Esophagus mucosa (tissue), 1 donor: ENCODE measurements around the gene RAB6B. TPM values are rescaled to one million over a fixed set of nuclear protein-coding genes. Genes with fewer than 3 reads are reported as not detected.
A peak's percentile ranks its signal among the peaks of the same experiment; 100 is the strongest.

Source experiments
- ATAC-seq: fragments of 200-7000 bp; cut with Tn5 transposase; one replicate; pipeline ENCODE4 v1.9.1; 2020
- total RNA-seq: library from RNA; stranded (reverse); gene quantifications from one replicate; pipeline ENCODE4 v1.2.4, GENCODE V29; 2023
- donor health status: DM: yes; HTN: yes; CAD: no.

The RAB6B gene
- total RNA-seq, 1 donor from 2014 or later: 3.3 TPM

- ATAC-seq: peak; percentile 14
These were observed 1.1 kb downstream of the RAB6B start for GRCh38 chr3:133894353-133895207.

GRCh38 chr3:133893683-133894352 is 1.9 kb downstream of the RAB6B start:
- ATAC-seq: no peak

DNA sequence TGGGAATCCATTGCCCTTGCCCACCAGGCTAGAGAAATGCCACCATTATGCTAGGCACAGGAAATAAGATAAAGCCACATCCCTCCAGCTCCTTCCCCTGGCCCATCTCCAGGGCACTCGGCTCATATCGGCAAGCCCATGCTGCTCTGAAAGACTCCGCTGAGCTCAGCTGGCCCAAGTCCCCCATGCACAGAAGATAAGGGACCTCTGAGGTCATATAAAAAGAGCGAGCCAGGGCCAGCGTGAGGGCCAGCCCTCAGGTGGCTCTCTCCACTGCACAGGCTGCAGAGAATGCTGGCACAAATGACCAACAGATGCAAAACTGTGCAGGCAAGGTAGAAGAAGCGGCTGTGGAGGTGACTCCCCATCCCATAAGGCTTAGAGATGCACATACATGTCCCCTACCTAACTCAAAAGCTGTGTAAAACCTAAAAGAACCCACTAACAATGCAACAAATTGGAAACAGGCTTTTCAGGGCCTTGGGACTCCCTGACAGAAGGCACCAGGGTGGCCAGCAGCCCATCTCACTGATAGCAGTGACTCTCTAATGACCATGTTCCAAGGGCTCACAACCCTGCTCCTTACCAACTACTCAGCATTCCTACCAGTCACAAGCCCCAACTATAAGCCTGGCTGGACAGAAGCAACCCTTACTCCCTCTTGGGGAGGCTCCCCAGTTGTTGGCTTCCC is 3.0 kb downstream of the RAB6B start:
- no peak for ATAC-seq

- ATAC-seq: no peak
These were observed 3.9 kb downstream of the RAB6B start for GRCh38 chr3:133891662-133892378.

DNA sequence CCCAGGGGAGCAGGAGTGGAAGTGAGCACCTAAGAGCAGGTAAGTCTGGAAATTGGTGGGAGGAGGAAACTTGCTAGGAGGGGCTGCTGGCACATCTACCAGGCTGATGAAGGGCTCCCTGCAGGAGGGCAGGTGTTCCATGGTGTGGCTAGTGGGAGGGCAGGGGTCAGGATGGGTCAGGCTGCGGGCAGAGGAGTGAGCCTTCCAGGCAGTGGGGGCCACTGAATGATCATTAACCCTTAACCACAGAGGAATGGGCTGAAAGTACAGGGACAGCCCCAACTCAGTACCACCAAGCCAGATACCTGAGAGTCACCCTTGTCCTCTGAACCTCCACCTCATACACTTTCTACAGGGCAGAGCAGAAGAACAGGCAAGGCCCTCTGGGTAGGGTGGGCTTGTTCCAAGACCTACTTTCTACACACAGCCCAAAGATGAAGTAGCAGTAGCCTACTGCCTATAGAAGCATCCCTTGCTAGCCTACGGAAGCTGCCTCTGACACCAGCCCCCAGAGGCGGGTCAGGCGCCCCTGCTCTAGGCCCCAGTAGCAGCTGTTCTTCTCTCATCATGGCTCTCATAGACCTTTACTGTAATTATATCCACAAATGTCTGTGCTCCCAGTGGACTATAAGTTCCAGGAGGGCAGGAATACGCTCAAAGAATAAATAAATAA is 4.6 kb downstream of the RAB6B start:
- ATAC-seq: no peak

DNA sequence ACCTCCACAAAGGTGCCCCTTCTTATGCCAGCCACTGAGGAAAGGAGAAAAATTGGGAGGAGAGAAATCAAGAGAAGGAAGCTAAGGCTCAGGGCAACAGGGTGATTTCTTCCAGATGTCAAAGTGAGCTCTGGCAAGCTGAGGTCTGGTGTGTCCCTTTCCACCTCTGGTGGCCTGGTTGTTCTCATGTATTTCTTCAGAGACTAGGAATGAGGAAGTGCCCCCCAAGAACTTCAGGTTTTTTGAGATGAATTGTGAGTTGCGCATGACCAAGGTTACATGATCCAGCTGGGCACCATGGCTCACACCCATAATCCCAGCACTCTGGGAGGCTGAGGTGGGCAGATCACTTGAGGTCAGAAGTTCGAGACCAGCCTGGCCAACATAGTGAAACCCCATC is 5.6 kb downstream of the RAB6B start:
- no peak for ATAC-seq

DNA sequence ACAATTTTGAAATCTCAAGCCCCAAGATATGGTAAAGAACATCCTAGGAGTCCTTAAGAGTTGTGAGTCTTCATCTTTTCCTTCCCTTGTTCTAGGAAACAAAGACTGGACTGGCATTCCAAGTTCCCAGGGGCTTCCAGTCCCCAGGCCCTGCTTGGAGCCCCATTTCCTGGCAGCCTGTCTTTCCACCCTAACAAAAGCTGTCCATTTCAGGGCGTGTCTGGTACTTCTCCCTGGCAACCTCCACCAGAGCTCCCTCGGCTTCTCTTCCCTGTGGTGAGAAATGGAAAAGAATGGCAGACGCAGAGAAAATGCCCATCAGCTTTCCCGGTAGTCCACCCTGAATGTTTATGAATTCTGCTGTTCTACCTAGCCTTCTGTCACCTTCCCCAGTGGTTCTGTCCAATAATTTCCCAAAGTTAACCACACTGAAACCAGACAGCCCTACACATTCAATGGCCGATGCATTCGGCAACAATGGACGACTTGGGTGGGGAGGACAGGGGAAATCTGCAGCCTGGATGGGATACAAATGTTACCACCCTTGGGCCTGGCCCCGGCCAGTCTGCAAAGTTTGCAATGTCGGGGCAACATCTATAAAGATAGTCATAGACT is 6.8 kb downstream of the RAB6B start:
- no peak for ATAC-seq

DNA sequence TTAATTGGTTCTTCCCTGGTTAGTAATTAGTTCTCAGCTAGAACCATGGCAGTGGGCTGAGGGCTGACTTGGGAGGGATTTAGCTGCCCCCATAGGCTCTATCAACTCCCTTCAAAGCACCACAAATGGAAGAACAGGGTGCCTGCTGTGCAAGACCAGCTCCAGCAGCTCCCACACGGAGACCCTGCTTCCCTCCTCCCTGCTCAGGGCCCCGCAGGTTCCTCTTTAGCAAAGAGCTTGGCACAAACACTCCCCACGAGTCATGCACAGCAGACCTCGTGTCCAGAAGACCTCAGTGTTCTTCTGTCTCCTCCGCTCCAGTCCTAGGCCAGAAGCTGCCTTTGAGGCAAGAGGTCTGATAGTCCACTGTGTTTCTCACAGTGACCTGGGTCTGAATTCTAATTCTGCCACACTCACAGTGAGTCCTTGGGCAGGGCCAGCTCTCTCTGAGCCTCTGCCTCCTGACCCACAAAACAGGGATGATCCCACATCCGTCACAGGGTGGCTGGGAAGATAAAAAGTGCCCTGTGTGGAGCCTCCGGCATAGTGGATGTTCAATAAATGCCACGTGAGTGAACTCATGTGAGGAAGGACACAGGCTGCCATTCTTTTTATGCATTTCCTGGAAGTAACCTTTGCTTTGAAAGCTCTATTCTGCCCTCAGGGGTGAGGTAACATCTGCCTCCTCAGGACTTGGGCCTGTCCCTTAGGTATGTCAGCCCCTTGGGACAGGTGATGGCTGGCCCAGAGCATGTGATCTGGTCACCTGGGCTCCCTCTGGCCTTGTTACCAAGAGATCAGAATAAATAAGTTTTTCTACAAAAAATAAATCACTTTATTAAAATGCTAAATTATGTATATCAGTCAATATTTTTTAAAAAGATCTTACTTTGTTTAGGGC is 7.6 kb downstream of the RAB6B start:
- no peak for ATAC-seq

- ATAC-seq: no peak
These were observed 8.4 kb downstream of the RAB6B start for GRCh38 chr3:133887074-133887802.

GRCh38 chr3:133886031-133886722 is 9.5 kb downstream of the RAB6B start:
- ATAC-seq: no peak

GRCh38 chr3:133884887-133885711 is 10.6 kb downstream of the RAB6B start:
- ATAC-seq: no peak

GRCh38 chr3:133884054-133884886 is 11.4 kb downstream of the RAB6B start:
- ATAC-seq: no peak

DNA sequence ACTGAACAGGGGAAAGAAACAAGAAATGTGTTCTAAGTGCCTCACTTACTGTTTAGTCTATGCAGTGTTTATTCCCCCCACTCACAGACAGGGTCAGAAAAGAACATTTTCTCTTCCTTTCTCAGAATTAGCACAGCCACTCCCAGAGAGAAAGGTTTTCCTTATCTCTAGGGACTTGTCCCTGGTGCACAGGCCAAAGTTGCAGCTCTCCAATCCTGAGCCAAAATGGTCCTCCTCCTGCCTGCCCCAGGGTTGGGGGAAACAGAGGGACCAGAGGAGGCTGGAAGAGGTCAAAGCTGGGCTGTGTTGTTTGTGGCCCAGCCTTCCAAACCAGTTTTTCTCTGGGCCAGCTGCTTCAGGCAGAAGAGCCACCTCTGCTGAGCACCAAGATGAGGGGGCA is 12.0 kb downstream of the RAB6B start:
- no peak for ATAC-seq

GRCh38 chr3:133882986-133883586 is 12.6 kb downstream of the RAB6B start:
- no peak for ATAC-seq

DNA sequence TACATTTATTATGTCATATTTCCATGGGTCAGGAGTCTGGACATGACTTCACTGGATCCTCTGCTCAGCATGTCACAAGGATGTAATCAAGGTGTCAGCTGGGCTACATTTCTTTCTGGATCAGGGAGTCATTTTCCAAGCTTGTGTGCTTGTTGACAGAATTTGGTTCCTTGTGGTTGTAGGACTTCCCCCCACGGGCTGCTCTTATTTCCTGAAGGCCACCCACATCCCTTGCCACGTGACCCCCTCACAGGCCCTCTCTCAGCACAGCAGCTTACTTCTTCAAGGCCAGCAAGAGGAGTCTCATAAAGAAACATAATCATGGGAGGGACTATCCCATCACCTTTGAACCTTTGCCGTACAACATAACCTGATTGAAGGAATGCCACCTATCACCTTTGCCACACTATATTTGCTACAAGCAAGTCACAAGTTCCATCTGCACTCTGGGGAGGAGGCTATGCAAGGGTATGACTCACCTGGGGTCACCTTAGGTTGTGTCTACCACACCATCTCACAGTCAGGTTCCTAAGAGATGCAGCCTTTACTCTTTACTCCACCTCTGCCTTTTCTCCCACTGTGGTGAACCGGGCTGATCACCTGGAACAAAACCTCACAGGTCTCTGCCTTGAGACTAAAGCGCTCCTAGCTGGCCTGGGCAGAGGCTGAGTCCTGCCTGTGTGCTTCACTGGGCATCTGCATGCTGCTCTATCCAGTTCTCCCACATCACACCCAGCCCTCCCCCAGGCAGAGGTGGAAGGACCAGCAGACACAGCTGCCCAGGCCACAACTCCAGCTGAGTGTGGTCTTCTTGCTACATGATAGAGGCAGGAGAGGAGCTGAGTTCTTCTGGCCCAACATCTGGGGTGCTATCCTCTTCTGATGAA is 13.5 kb downstream of the RAB6B start:
- ATAC-seq: no peak

DNA sequence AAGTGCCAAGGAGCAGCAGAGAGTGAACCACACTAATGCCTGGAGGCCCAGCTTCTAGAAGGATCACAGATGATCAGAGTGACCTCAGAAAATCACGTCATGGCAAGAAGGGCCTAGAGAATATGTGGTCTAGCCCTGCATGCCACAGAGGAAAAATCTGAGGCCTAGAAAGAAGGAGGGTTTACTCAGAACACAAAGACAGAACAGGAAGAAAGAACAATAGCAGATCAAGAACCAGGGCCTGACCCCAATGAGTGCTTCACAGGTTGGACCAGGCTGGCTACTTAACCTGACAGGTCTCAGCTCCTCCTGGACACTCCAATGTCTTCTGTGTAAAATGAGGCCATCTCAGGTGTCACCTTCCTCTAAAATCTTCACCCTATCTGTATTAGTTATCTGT is 14.2 kb downstream of the RAB6B start:
- ATAC-seq: no peak
